HG02852 (cell line): ENCODE results near the gene SCAND1.

Experiments used
- ATAC-seq: cut with Tn5 transposase; IDR thresholded peaks from one replicate; pipeline ENCODE4 v1.9.1; 2021; ENCODE audit warnings: mild to moderate bottlenecking, moderate library complexity; ENCODE audit not compliant: unreplicated experiment

SCAND1 gene

GRCh38 chr20:35908007-35908406 is 46.3 kb downstream of the SCAND1 start:
- no peak for ATAC-seq

- no peak for ATAC-seq
Measured at GRCh38 chr20:35907017-35907701, 47.1 kb downstream of the SCAND1 start.

GRCh38 chr20:35904982-35905663 is 49.2 kb downstream of the SCAND1 start:
- ATAC-seq: no peak

GRCh38 chr20:35903843-35904242 is 50.5 kb downstream of the SCAND1 start:
- no peak for ATAC-seq
